Endothelial cell of umbilical vein (primary cell): ENCODE data around the gene ATRIP.

ENCODE experiments used
- CTCF ChIP-seq, 2 donors: IDR thresholded peaks; 1 replicate in 1 of 2; 2 replicates in 1 of 2; pipeline ENCODE4 v1.5.1; 2011; ENCODE audit warnings: low read length in 2 of 2, mild to moderate bottlenecking in 2 of 2, moderate library complexity in 2 of 2, control low read depth in 1 of 2, inconsistent platforms in 1 of 2, low read depth in 1 of 2; ENCODE audit not compliant: insufficient read depth in 1 of 2; ENCODE audit errors: extremely low read depth in 1 of 2
- POLR2A ChIP-seq: IDR thresholded peaks from 2 replicates; pipeline ENCODE4 v1.6.1; 2012; ENCODE audit warnings: low read depth, mild to moderate bottlenecking, control low read depth, low read length

- no peak for TF ChIP-seq POLR2A
- no peak for TF ChIP-seq CTCF (IDR thresholded peaks at IDR 0.05; ENCODE audit: extremely low read depth in 1 of 2, insufficient read depth in 1 of 2, low read depth in 1 of 2, low read length in 2 of 2)
Measured at GRCh38 chr3:48418651-48419050, 27.9 kb upstream of the ATRIP start.
